ENCODE data around the gene CHAF1A. TPM values are rescaled to one million over a fixed set of nuclear protein-coding genes. Genes with fewer than 3 reads are reported as not detected.

Gene CHAF1A
- total RNA-seq, 3 donors from 2014 or later (not counting 1 experiment from before 2014, with no cell fraction given) = 34.4 to 40.8 (median 35.2) TPM

- TF ChIP-seq, protein P1, sequence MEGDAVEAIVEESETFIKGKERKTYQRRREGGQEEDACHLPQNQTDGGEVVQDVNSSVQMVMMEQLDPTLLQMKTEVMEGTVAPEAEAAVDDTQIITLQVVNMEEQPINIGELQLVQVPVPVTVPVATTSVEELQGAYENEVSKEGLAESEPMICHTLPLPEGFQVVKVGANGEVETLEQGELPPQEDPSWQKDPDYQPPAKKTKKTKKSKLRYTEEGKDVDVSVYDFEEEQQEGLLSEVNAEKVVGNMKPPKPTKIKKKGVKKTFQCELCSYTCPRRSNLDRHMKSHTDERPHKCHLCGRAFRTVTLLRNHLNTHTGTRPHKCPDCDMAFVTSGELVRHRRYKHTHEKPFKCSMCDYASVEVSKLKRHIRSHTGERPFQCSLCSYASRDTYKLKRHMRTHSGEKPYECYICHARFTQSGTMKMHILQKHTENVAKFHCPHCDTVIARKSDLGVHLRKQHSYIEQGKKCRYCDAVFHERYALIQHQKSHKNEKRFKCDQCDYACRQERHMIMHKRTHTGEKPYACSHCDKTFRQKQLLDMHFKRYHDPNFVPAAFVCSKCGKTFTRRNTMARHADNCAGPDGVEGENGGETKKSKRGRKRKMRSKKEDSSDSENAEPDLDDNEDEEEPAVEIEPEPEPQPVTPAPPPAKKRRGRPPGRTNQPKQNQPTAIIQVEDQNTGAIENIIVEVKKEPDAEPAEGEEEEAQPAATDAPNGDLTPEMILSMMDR (IDR thresholded peaks at IDR 0.05) = no peak
- Mint-ChIP-seq H3K9me3 (no peaks in the 10 kb centered on the region), H3K4me1 (peaks cover 0 to 4% of the 10 kb centered on the region in 2 donors), H3K27me3 (ENCODE audit: low read depth in 2 of 2) (no peaks in the 10 kb centered on the region), H3K4me3 (no peak overlapping the region), H3K27ac (no peak overlapping the region), H3K36me3 (peaks cover 6% of the 10 kb centered on the region)
- H3K4me3 ChIP-seq (ENCODE audit: low read length) = no peak overlapping the region
- H3K4me1 ChIP-seq (ENCODE audit: control insufficient read depth, insufficient read depth, low read length) = peaks cover 16% of the 10 kb centered on the region
- no peak for ATAC-seq
- WGBS (ENCODE audit: insufficient coverage) = 97% methylated on average over 7 of the region's 7 CpGs
- H3K9me3 ChIP-seq (ENCODE audit: control insufficient read depth, insufficient read depth, low read length) = no peaks in the 10 kb centered on the region
- H3K36me3 ChIP-seq (ENCODE audit: control insufficient read depth, insufficient read depth, low read length) = peaks cover 15% of the 10 kb centered on the region
- no peak overlapping the region for H3K27ac ChIP-seq (ENCODE audit: low read length)
- intact Hi-C loops (cut with micrococcal nuclease) = no loop called here
- no peaks in the 10 kb centered on the region for H3K27me3 ChIP-seq (ENCODE audit: control insufficient read depth, insufficient read depth, low read length)
- no peak for DNase-seq
These were observed 33.8 kb downstream of the CHAF1A start for GRCh38 chr19:4436231-4436630.

DNA sequence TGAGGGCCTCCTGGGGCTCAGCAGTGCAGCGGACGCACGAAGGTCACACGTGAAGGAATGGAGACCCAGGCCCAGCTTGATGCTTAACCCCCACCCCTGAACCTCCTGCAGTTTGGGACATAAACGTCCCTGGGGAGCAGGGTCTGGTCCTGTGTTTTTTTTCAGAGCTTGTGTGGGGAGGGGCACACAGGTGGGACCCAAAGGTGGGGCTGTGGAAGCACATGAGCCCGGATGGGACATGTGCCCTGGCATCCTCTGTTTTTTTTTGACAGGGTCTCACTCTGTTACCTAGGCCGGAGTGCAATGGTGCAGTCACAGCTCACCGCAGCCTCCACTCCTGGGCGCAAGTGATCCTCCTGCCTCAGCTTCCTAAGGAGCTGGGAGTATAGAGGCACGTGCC, 34.7 kb downstream of the CHAF1A start:
- TF ChIP-seq, protein P1 (IDR thresholded peaks at IDR 0.05) = no peak
- intact Hi-C loops (cut with micrococcal nuclease) = no loop called here
- Mint-ChIP-seq H3K27ac (no peak overlapping the region), H3K9me3 (no peaks in the 10 kb centered on the region), H3K4me3 (no peak overlapping the region), H3K27me3 (ENCODE audit: low read depth in 2 of 2) (no peaks in the 10 kb centered on the region), H3K36me3 (peaks cover 6% of the 10 kb centered on the region), H3K4me1 (peaks cover 0 to 2% of the 10 kb centered on the region in 2 donors)
- peaks cover 7% of the 10 kb centered on the region for H3K4me1 ChIP-seq (ENCODE audit: control insufficient read depth, insufficient read depth, low read length)
- H3K36me3 ChIP-seq (ENCODE audit: control insufficient read depth, insufficient read depth, low read length) = peaks cover 11% of the 10 kb centered on the region
- no peak overlapping the region for H3K27ac ChIP-seq (ENCODE audit: low read length)
- H3K9me3 ChIP-seq (ENCODE audit: control insufficient read depth, insufficient read depth, low read length) = no peaks in the 10 kb centered on the region
- DNase-seq (no peak), ATAC-seq (no peak)
- H3K4me3 ChIP-seq (ENCODE audit: low read length) = no peak overlapping the region
- 95% methylated on average over 10 of the region's 10 CpGs for WGBS (ENCODE audit: insufficient coverage)
- H3K27me3 ChIP-seq (ENCODE audit: control insufficient read depth, insufficient read depth, low read length) = no peaks in the 10 kb centered on the region

GRCh38 chr19:4439243-4439642, 36.8 kb downstream of the CHAF1A start:
- Mint-ChIP-seq H3K4me3 (no peak overlapping the region), H3K36me3 (peaks cover 5% of the 10 kb centered on the region), H3K27me3 (ENCODE audit: low read depth in 2 of 2) (no peaks in the 10 kb centered on the region), H3K27ac (no peak overlapping the region), H3K9me3 (no peaks in the 10 kb centered on the region), H3K4me1 (peaks cover 0 to 5% of the 10 kb centered on the region in 2 donors)
- no peak for DNase-seq
- no peak overlapping the region for H3K4me3 ChIP-seq (ENCODE audit: low read length)
- H3K36me3 ChIP-seq (ENCODE audit: control insufficient read depth, insufficient read depth, low read length) = peaks cover 6% of the 10 kb centered on the region
- ATAC-seq = no peak
- H3K27ac ChIP-seq (ENCODE audit: low read length) = no peak overlapping the region
- H3K9me3 ChIP-seq (ENCODE audit: control insufficient read depth, insufficient read depth, low read length) = no peaks in the 10 kb centered on the region
- H3K4me1 ChIP-seq (ENCODE audit: control insufficient read depth, insufficient read depth, low read length) = no peaks in the 10 kb centered on the region
- H3K27me3 ChIP-seq (ENCODE audit: control insufficient read depth, insufficient read depth, low read length) = no peaks in the 10 kb centered on the region
- TF ChIP-seq, protein P1 (IDR thresholded peaks at IDR 0.05) = no peak
- 98% methylated on average over 12 of the region's 12 CpGs for WGBS (ENCODE audit: insufficient coverage)
- intact Hi-C loops (cut with micrococcal nuclease) = no loop called here

Measured in natural killer cell (primary cell).